Heart left ventricle (tissue), 13 donors: ENCODE data around the gene DUSP6.

Source experiments
- CTCF ChIP-seq, 12 donors: fragments of 200-600 bp; sonication (generic) in 4 of 12; IDR thresholded peaks; one replicate each; pipeline versions ENCODE4 v1.5.0 to v1.8.0; 2018 to 2022; ENCODE audit warnings: antibody characterized with exemption in 12 of 12, mild to moderate bottlenecking in 5 of 12
- POLR2A ChIP-seq, 2 donors: fragments of 450-650 bp; IDR thresholded peaks; one replicate each; pipeline ENCODE4 v1.6.1; 2017; ENCODE audit warnings: antibody characterized with exemption in 2 of 2, mild to moderate bottlenecking in 2 of 2, moderate library complexity in 2 of 2
- donor health status: ischemic (EF 13 %, LVEDD 7.1; RV severe dilation, severe dysfunction).
- donor health status: DM: no; HTN: yes; CAD: no.
- donor health status: DM: no; HTN: no; CAD: no.
- donor health status: ischemic (EF 25% LVEDD 6.9; RV normal size, moderate dysfunction).
- donor health status: ischemic (EF 25% LVEDD 5.7; RV mildly dilated, moderate dysfunction).
- donor health status: ischemic (EF 35%, LVEDD 5.7; RV mildly dilated, moderate dysfunction).
- donor health status: nonischemic (EF 11% LVEDD 7.7; RV severe dilation, severe dysfunction).
- donor health status: DM: yes; HTN: yes; CAD: no.
- donor health status: PGD.
- donor health status: ischemic (EF 29% LVEDD 5.4; RV normal size, mild dysfunction).
- donor health status: nonischemic (EF 23%, LVEDD 6.1; RV moderate dilation, normal function).

GRCh38 chr12:89309440-89309802, 42.9 kb downstream of the DUSP6 start:
- TF ChIP-seq CTCF (IDR thresholded peaks at IDR 0.05) (no peak), POLR2A (IDR thresholded peaks at IDR 0.05) (no peak)
